ENCODE results near the gene RFTN1.

DNA sequence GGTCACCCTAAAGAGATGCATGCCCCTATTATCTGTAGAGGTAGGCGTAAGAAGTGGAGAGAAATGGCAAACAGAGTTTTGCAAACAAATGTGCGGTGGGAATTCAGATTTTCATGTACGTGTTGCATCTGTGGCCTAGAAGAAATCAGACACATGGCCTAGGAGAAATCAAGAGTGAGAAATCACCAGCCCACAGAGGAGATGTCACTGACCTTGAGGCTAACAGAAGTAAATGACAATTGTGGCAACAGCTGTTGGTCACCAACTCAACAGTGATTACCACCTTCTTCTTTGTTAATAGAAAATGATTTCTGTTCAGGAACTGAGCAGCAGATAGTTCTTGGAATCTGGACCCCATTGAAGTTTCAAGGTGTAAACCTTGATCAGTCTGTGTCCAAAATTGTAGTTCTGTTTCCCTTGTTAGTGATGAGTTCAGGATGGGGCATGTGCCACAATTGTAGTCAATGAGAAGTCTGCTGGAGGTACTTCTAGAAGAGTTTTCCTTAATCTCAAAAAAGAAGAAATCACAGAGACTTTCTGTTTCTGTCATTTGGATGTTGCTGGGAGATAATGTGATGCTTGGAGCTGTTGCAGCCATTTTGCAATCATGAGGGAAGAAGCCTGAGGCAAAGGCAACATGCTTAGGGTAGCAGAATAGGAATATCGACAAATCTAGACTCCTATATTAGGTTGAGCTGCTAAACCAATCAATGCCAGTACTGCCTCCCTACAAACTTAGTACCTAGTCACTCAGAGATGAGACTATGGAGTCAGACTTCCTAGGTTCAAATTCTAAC, 34.3 kb upstream of the RFTN1 start:
- TF ChIP-seq, protein P1, sequence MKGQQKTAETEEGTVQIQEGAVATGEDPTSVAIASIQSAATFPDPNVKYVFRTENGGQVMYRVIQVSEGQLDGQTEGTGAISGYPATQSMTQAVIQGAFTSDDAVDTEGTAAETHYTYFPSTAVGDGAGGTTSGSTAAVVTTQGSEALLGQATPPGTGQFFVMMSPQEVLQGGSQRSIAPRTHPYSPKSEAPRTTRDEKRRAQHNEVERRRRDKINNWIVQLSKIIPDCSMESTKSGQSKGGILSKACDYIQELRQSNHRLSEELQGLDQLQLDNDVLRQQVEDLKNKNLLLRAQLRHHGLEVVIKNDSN (CRISPR knock-in tag; IDR thresholded peaks at IDR 0.05) = no peak
- TF ChIP-seq, protein P2, sequence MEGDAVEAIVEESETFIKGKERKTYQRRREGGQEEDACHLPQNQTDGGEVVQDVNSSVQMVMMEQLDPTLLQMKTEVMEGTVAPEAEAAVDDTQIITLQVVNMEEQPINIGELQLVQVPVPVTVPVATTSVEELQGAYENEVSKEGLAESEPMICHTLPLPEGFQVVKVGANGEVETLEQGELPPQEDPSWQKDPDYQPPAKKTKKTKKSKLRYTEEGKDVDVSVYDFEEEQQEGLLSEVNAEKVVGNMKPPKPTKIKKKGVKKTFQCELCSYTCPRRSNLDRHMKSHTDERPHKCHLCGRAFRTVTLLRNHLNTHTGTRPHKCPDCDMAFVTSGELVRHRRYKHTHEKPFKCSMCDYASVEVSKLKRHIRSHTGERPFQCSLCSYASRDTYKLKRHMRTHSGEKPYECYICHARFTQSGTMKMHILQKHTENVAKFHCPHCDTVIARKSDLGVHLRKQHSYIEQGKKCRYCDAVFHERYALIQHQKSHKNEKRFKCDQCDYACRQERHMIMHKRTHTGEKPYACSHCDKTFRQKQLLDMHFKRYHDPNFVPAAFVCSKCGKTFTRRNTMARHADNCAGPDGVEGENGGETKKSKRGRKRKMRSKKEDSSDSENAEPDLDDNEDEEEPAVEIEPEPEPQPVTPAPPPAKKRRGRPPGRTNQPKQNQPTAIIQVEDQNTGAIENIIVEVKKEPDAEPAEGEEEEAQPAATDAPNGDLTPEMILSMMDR (IDR thresholded peaks at IDR 0.05 in 2 of 3, conservative IDR thresholded peaks at IDR 0.05 in 1 of 3; ENCODE audit: insufficient read depth in 2 of 3, low read depth in 1 of 3, low read length in 3 of 3) = no peak
- TF ChIP-seq KLF10 (CRISPR knock-in tag; IDR thresholded peaks at IDR 0.05) (no peak), ATF7 (IDR thresholded peaks at IDR 0.05) (no peak), KAT2B (IDR thresholded peaks at IDR 0.05; ENCODE audit: low read depth, low read length) (no peak), CREM (IDR thresholded peaks at IDR 0.05; ENCODE audit: low read depth) (no peak), ZC3H8 (IDR thresholded peaks at IDR 0.05) (no peak), SPI1 (IDR thresholded peaks at IDR 0.05; ENCODE audit: borderline replicate concordance, low read depth, low read length) (no peak), CBX3 (IDR thresholded peaks at IDR 0.05; ENCODE audit: borderline replicate concordance in 1 of 2, low read length in 2 of 2) (no peak)
- TF ChIP-seq, protein P3, sequence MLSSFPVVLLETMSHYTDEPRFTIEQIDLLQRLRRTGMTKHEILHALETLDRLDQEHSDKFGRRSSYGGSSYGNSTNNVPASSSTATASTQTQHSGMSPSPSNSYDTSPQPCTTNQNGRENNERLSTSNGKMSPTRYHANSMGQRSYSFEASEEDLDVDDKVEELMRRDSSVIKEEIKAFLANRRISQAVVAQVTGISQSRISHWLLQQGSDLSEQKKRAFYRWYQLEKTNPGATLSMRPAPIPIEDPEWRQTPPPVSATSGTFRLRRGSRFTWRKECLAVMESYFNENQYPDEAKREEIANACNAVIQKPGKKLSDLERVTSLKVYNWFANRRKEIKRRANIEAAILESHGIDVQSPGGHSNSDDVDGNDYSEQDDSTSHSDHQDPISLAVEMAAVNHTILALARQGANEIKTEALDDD (IDR thresholded peaks at IDR 0.05) = no peak
